Medulla oblongata (tissue), 1 donor: Measurements from ENCODE around the gene CNTNAP3.
"Not testable (repeated sequence)": the region's sequence is repeated elsewhere in the genome, so short reads cannot be mapped to it uniquely, and the experiment has no call there.

Source experiments
- DNase-seq: peaks from one replicate; pipeline ENCODE4 v3.0.0-alpha.2; 2015; ENCODE audit errors: extremely low spot score

CNTNAP3 gene

DNA sequence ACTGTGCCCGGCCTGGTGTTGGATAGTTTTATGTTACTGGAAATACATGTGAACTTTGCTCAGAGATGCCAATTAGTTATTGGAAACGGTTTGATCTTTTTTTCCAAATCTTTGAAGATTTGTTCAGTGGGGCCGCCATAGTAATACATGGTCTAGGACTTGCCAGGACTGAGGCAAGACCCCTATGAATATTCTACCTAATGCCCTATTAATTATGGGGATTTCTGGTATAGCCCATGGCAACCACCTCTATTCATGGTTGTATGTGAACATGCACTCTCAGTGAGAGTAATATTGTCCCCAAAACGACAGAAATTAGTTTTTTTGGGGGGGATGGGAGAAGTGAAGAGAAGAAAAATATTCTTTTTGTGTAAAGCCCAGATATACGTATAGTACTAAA lies 220.3 kb downstream of the CNTNAP3 start:
- DNase-seq, result not testable (repeated sequence)

GRCh38 chr9:39062966-39063365 lies 225.0 kb downstream of the CNTNAP3 start:
- DNase-seq, result not testable (repeated sequence)

GRCh38 chr9:39054453-39054852 lies 233.5 kb downstream of the CNTNAP3 start:
- not testable (repeated sequence) for DNase-seq

GRCh38 chr9:39046833-39047232 lies 241.1 kb downstream of the CNTNAP3 start:
- DNase-seq, result not testable (repeated sequence)

- DNase-seq, result not testable (repeated sequence)
Observed at GRCh38 chr9:39042352-39042803, 245.6 kb downstream of the CNTNAP3 start.

- DNase-seq, result not testable (repeated sequence)
Observed at GRCh38 chr9:39041774-39042173, 246.2 kb downstream of the CNTNAP3 start.

GRCh38 chr9:39039148-39039547 lies 248.8 kb downstream of the CNTNAP3 start:
- DNase-seq, result not testable (repeated sequence)

DNA sequence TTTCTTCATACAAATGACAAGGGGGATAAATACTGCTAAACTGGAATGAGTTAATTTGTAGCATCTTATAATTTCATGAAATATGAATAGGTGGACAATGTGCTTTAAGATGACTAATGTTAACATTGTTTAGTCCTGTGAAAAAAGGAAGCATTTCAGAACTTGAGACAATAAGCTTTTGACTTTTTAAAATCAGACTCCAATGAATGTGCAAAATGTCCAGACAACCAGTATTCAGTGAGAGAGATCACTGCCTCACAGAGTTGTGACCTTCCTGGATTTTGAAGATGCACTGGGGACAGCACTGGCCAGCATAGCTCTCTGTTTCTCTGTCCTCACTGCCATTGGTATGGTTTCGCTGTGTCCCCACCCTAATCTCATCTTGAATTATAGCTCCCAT lies 249.7 kb downstream of the CNTNAP3 start:
- DNase-seq, result not testable (repeated sequence)

GRCh38 chr9:39033849-39034248 lies 254.1 kb downstream of the CNTNAP3 start:
- not testable (repeated sequence) for DNase-seq

DNA sequence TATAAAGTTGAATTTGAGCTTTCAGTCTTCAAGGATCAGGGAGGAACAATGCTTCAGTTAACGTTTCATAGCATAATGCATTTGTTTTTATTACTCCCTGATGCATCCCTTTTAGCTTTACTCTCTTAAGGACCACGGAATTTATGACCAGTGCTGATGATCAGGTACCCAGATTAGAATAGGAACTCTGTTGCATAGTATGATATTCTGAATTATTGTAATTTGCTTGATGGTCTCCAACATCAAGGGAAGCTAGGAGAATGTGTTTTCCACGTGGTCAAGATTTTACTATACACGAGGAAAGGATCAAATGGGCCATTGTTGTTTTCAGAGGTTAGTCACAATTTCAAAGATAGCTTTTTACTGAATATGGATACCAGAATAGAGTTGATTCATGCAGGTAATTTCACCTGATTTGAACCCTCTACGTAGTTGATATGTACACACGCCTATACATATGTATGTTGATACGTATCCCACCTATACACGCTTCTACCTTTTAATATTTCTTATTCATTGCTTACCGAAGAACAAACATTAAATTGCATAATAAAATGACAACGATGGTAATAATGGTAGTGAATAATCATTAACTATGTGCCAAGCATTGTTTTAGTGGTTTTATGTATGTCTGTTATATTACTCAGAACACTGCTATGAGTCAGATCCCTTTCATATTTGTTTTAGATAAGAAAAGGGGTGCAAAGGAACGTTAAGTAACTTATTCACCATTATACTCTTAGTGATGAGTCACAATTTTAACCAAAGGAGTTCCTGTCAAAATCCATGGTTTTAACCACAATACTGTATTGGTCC lies 257.6 kb downstream of the CNTNAP3 start:
- DNase-seq, result peak; percentile 2

- DNase-seq, result not testable (repeated sequence)
Observed at GRCh38 chr9:39028855-39029254, 259.1 kb downstream of the CNTNAP3 start.

GRCh38 chr9:39028168-39028567 lies 259.8 kb downstream of the CNTNAP3 start:
- DNase-seq, result peak; percentile 2

- DNase-seq, result not testable (repeated sequence)
Observed at GRCh38 chr9:39025911-39026588, 261.9 kb downstream of the CNTNAP3 start.
